Muscle layer of duodenum (tissue), 2 donors: ENCODE data around the gene MAGED4.
"Not testable (repeated sequence)": the region's sequence is repeated elsewhere in the genome, so short reads cannot be mapped to it uniquely, and the experiment has no call there.

Source experiments
- H3K27ac ChIP-seq: one replicate; pipeline ENCODE4 v1.7.0; 2013; ENCODE audit warnings: mild to moderate bottlenecking, low read length
- H3K27me3 ChIP-seq: one replicate; pipeline ENCODE4 v1.7.0; 2013; ENCODE audit warnings: low read depth, mild to moderate bottlenecking, control low read depth, low read length
- H3K36me3 ChIP-seq, 2 donors: one replicate each; pipeline ENCODE4 v1.7.0; 2013; ENCODE audit warnings: low read length in 2 of 2, control low read depth in 1 of 2, mild to moderate bottlenecking in 1 of 2; ENCODE audit not compliant: insufficient read depth in 2 of 2, control insufficient read depth in 1 of 2
- H3K4me1 ChIP-seq, 2 donors: one replicate each; pipeline ENCODE4 v1.7.0; 2013; ENCODE audit warnings: low read length in 2 of 2, mild to moderate bottlenecking in 2 of 2, control low read depth in 1 of 2, moderate library complexity in 1 of 2; ENCODE audit not compliant: insufficient read depth in 2 of 2, control insufficient read depth in 1 of 2
- H3K4me3 ChIP-seq, 2 donors: one replicate each; pipeline ENCODE4 v1.7.0; 2013; ENCODE audit warnings: low read length in 2 of 2, low read depth in 1 of 2, mild to moderate bottlenecking in 1 of 2
- H3K9me3 ChIP-seq, 2 donors: one replicate each; pipeline ENCODE4 v1.7.0; 2013; ENCODE audit warnings: low read length in 2 of 2, control low read depth in 1 of 2, mild to moderate bottlenecking in 1 of 2; ENCODE audit not compliant: control insufficient read depth in 1 of 2
- donor health status: healthy.

The MAGED4 gene, protein sequence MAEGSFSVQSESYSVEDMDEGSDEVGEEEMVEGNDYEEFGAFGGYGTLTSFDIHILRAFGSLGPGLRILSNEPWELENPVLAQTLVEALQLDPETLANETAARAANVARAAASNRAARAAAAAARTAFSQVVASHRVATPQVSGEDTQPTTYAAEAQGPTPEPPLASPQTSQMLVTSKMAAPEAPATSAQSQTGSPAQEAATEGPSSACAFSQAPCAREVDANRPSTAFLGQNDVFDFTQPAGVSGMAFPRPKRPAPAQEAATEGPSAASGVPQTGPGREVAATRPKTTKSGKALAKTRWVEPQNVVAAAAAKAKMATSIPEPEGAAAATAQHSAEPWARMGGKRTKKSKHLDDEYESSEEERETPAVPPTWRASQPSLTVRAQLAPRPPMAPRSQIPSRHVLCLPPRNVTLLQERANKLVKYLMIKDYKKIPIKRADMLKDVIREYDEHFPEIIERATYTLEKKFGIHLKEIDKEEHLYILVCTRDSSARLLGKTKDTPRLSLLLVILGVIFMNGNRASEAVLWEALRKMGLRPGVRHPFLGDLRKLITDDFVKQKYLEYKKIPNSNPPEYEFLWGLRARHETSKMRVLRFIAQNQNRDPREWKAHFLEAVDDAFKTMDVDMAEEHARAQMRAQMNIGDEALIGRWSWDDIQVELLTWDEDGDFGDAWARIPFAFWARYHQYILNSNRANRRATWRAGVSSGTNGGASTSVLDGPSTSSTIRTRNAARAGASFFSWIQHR

DNA sequence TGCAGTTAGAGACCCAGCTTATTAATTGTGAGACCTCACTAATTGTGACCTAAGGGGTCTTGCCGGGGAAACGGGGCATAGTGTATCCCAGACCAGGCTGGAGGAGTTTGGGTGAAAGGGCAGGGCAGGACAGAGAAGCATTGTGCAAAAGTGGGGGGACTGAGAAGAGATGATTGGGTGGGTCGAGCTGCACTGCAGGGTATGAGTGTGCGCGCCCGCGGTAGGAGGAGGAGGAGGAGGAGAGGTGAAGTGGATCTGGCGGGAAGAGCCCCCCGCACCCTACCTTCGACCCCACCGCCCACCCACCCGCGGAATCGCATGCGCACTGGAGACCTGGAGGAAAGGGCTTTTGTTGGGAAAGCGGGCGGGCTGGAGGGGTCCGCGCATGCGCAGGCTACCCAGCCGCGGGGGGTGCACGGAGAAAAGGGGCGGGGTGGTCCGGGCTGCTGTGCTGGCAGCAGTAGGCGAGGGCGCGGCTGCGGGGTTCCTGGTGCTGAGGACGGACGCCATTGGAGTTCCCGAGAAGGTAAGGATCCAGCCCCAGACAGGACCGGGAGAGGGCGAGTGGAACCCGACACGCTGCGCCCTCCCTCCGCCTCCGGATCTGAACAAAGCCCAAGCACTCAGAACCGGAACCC, at the start of gene MAGED4:
MAGED4 (plus strand) TSS at position 449 of the 638 bp plus-strand sequence. CDS start 1,035 bp downstream, outside the sequence.
- not testable (repeated sequence) for H3K9me3 ChIP-seq, H3K4me3 ChIP-seq, H3K36me3 ChIP-seq, H3K27me3 ChIP-seq, H3K4me1 ChIP-seq, H3K27ac ChIP-seq

DNA sequence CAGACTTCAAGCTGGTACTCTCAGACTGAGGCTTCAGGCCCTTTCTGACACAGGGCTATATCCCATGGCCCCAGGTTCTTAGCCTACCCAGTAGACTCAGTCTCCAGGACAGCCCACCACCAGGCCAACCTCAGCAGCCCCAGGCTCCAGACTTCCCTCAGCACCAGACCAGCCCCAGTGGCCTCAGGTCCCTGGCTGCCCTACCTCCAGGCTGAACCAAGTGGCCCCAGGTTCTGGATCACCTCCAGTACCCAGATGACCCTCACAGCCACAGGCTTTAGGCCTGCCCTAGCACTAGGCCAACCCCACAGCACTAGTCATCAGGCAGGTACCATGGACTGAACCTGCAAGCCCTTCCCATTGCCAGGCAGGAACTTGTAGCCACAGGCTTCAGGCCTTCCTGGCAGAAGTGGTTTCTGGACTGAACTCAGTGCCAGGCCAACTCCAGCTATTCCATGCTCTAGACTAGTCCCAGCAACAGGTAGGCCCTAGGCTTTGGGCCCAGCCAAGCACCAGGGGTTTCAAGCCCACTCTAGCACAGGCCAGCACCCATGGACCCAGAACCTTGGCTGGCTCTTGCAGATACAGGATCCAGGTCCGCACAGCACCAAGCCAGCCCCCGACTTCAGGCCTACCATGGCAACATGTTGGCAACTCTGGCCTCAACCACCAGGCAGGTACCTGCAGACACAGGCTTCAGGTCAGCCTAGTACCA, 45.7 kb upstream of the MAGED4 start:
- Histone ChIP-seq H3K4me3 (no peak overlapping the region), H3K36me3 (no peaks in the 10 kb centered on the region), H3K9me3 (no peaks in the 10 kb centered on the region), H3K27me3 (no peaks in the 10 kb centered on the region), H3K27ac (no peak overlapping the region), H3K4me1 (no peaks in the 10 kb centered on the region)

DNA sequence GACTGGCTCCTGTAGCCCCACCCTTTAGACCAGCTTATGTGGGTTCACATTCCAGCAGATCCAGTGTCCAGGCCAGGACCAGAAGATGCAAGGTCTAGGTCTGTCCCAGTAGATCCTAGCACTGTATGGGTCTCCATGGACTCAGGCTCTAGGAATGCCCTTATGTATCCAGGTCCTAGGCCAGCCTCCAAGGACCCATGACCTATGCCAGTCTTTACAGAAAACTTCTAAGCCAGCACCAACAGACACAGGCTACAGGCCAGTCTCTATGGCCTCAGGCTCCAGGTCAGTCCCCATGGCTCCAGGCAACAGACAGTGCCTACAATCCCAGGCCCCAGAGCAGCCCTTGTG, 45.2 kb upstream of the MAGED4 start:
- Histone ChIP-seq H3K4me3 (no peak overlapping the region), H3K27ac (no peak overlapping the region), H3K9me3 (no peaks in the 10 kb centered on the region), H3K36me3 (no peaks in the 10 kb centered on the region), H3K27me3 (no peaks in the 10 kb centered on the region), H3K4me1 (no peaks in the 10 kb centered on the region)

DNA sequence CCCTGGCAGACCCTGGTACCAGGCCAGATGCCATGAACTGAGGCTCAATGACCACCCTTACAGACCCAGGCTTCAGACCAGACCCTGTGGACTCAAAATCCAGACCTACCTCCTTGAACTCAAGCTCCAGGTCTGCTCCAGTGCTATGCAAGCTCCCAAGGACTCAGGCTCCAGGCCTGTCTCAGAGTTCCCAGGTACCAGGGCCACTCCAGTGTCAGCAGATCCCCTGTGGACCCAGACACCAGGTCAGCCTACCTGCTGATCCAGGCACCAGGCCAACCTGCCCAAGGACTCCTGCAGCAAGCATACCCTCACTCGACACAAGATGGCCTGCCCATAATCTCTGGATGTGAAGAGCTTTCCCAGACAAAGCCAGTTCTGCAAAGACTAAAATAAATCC, 44.7 kb upstream of the MAGED4 start:
- no peaks in the 10 kb centered on the region for H3K27me3 ChIP-seq
- H3K4me1 ChIP-seq, result no peaks in the 10 kb centered on the region
- no peaks in the 10 kb centered on the region for H3K36me3 ChIP-seq
- H3K27ac ChIP-seq, result no peak overlapping the region
- H3K4me3 ChIP-seq, result no peak overlapping the region
- no peaks in the 10 kb centered on the region for H3K9me3 ChIP-seq

DNA sequence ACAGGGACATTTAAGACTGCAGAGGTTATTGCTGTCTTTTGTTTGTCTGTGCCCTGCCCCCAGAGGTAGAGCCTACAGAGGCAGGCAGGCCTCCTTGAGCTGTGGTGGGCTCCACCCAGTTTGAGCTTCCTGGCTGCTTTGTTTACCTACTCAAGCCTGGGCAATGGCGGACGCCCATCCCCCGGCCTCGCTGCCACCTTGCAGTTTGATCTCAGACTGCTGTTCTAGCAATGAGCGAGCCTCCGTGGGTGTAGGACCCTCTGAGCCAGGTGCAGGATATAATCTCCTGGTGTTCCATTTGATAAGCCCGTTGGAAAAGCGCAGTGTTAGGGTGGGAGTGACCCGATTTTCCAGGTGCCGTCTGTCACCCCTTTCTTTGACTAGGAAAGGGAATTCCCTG, 34.0 kb upstream of the MAGED4 start:
- not testable (repeated sequence) for H3K27me3 ChIP-seq, H3K4me1 ChIP-seq, H3K27ac ChIP-seq, H3K4me3 ChIP-seq, H3K36me3 ChIP-seq, H3K9me3 ChIP-seq

DNA sequence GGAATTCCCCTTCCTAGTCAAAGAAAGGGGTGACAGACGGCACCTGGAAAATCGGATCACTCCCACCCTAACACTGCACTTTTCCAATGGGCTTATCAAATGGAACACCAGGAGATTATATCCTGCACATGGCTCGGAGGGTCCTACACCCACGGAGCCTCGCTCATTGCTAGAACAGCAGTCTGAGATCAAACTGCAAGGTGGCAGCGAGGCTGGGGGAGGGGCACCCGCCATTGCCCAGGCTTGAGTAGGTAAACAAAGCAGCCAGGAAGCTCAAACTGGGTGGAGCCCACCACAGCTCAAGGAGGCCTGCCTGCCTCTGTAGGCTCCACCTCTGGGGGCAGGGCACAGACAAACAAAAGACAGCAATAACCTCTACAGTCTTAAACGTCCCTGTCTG, 24.5 kb upstream of the MAGED4 start:
- not testable (repeated sequence) for H3K27me3 ChIP-seq, H3K4me3 ChIP-seq, H3K36me3 ChIP-seq, H3K4me1 ChIP-seq, H3K9me3 ChIP-seq, H3K27ac ChIP-seq

DNA sequence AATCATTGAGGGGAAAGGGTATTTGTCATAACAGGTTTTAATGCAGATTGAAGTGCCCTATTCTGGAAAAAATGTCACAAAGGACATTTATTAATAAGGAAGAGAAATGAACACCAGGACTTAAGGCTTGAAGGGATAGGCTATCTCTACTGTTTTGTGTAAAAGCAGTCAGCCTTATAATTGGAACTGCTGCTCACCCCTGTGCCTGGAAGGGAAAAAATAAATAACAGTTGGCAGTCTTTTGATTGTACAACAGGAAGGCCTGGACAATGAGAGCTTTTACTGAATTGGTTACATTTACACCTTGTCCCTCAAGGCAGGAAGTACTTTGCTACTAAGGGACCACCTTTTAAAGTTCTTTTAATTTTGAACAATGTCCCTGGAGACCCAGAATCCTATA, 17.8 kb upstream of the MAGED4 start:
- H3K36me3 ChIP-seq, result no peaks in the 10 kb centered on the region
- no peak overlapping the region for H3K27ac ChIP-seq
- no peaks in the 10 kb centered on the region for H3K9me3 ChIP-seq
- no peaks in the 10 kb centered on the region for H3K27me3 ChIP-seq
- H3K4me1 ChIP-seq, result no peaks in the 10 kb centered on the region
- H3K4me3 ChIP-seq, result no peak overlapping the region

DNA sequence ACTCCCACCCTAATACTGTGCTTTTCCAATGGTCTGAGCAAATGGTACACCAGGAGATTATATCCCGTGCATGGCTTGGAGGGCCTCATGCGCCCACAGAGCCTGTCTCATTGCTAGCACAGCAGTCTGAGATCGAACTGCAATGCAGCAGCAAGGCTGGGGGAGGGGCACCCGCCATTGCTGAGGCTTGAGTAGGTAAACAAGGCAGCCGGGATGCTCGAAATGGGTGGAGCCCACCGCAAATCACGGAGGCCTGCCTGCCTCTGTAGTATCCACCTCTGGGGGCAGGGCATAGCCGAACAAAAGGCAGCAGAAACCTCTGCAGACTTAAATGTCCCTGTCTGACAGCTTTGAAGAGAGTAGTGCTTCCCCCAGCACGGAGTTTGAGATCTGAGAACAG, 13.6 kb upstream of the MAGED4 start:
- not testable (repeated sequence) for H3K4me3 ChIP-seq, H3K36me3 ChIP-seq, H3K27ac ChIP-seq, H3K27me3 ChIP-seq, H3K9me3 ChIP-seq, H3K4me1 ChIP-seq

DNA sequence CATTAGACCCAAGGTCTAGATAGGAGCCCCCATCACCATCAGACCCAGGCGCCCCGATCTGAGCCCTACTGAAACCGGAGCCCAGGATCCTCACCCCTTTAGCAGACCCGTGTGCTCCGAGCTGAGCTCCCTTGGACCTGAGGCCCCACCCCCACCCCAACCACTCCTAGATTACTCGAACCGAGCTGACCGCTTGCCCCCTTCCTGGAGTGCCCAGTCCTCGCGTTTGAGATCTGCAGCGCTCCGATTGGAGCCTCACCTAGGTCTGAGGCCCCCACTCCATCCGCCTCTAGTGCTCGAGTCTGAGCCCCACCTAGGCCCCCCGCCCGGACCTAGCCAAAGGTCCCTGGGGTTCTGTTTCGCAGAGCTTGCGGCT, 378 bp downstream of the MAGED4 start:
- not testable (repeated sequence) for H3K4me3 ChIP-seq, H3K36me3 ChIP-seq, H3K9me3 ChIP-seq, H3K27ac ChIP-seq, H3K4me1 ChIP-seq, H3K27me3 ChIP-seq

DNA sequence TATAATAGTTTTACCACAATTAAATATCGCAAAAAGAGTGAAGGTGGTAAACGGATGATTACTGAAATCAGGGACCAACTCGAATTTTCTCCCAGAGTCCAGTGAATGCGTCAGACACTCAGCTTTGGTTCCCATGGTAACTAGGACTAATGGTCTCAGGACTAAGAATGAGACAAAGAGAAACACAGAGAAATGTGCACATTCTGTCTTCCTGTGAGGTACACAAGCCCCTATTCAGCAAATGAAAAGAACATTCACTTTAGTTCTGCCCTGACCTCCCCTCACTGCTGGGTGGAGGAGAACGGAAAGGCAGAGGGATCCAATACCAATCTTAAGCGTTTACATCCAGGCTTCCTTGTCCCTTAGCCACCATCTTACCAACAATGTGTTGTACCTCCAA, 26.7 kb downstream of the MAGED4 start:
- H3K27me3 ChIP-seq, H3K4me1 ChIP-seq, H3K27ac ChIP-seq, H3K4me3 ChIP-seq, H3K36me3 ChIP-seq, H3K9me3 ChIP-seq: not testable (repeated sequence)

DNA sequence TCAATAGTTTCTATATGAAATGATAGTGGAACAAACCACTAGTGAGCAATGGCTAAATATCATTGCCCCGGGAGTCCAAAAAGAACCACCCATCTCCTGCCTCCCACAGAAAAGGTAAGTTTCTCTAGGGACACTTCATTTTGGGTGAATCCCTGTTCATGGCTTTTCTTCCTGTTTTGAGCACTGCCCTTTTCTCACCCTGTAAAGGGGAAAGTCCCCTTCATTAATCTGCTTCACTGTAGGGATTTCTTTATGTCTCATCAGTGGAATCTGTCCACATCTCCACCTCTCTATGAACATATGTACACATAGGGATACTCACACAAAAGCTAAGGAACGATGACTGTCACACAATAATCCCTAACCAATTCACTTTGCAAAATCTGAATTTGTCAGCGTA, 28.6 kb downstream of the MAGED4 start:
- Histone ChIP-seq H3K4me3 (no peak overlapping the region), H3K27ac (no peak overlapping the region), H3K36me3 (no peaks in the 10 kb centered on the region), H3K4me1 (no peaks in the 10 kb centered on the region), H3K27me3 (no peaks in the 10 kb centered on the region), H3K9me3 (no peaks in the 10 kb centered on the region)
